Karpas-422 (cell line): Measurements from ENCODE around the gene GRIN2B. TPM values are rescaled to one million over a fixed set of nuclear protein-coding genes. Genes with fewer than 3 reads are reported as not detected.
A peak's percentile ranks its signal among the peaks of the same experiment; 100 is the strongest.

Source experiments
- DNase-seq: peaks from one replicate; pipeline ENCODE4 v3.0.0-alpha.2; 2015
- H2AFZ ChIP-seq: fragments of 200-600 bp; sonication (generic); 2 replicates; pipeline ENCODE4 v1.6.1; 2014; ENCODE audit warnings: antibody characterized with exemption, low read length, mixed read lengths
- H3K27ac ChIP-seq: fragments of 200-600 bp; sonication (generic); 2 replicates; pipeline ENCODE4 v1.5.1; 2014; ENCODE audit warnings: mild to moderate bottlenecking, low read length, moderate library complexity
- H3K27me3 ChIP-seq: fragments of 200-600 bp; sonication (generic); 2 replicates; pipeline ENCODE4 v1.6.1; 2014; ENCODE audit warnings: low read length, mixed read lengths
- H3K36me3 ChIP-seq: fragments of 200-600 bp; sonication (generic); 2 replicates; pipeline ENCODE4 v1.6.1; 2014; ENCODE audit warnings: low read length, mixed read lengths; ENCODE audit not compliant: insufficient read depth
- H3K4me1 ChIP-seq: fragments of 200-600 bp; sonication (generic); 2 replicates; pipeline ENCODE4 v1.6.1; 2014; ENCODE audit warnings: mild to moderate bottlenecking, low read length, mixed read lengths
- H3K4me2 ChIP-seq: fragments of 200-600 bp; sonication (generic); 2 replicates; pipeline ENCODE4 v1.6.1; 2014; ENCODE audit warnings: low read length, low read depth, mild to moderate bottlenecking; ENCODE audit not compliant: poor library complexity, severe bottlenecking
- H3K4me3 ChIP-seq: fragments of 200-600 bp; sonication (generic); 2 replicates; pipeline ENCODE4 v1.5.1; 2014; ENCODE audit warnings: mild to moderate bottlenecking, antibody characterized with exemption, low read length, mixed read lengths
- H3K79me2 ChIP-seq: fragments of 200-600 bp; sonication (generic); 2 replicates; pipeline ENCODE4 v1.6.1; 2014; ENCODE audit warnings: mild to moderate bottlenecking, low read length, mixed read lengths
- H3K9ac ChIP-seq: fragments of 200-600 bp; sonication (generic); 2 replicates; pipeline ENCODE4 v1.6.0; 2014; ENCODE audit warnings: low read length
- H3K9me2 ChIP-seq: fragments of 200-600 bp; sonication (generic), shearing (Covaris generic); replicated peaks from 2 replicates; pipeline ENCODE4 v1.6.0; 2014; ENCODE audit warnings: mild to moderate bottlenecking, low read length, moderate library complexity; ENCODE audit not compliant: insufficient read depth
- H3K9me3 ChIP-seq: fragments of 300-700, 200-600 bp; sonication (generic); 2 replicates; pipeline ENCODE4 v1.6.1; 2014; ENCODE audit warnings: low read length, mixed read lengths
- H4K20me1 ChIP-seq: fragments of 200-600 bp; sonication (generic); 2 replicates; pipeline ENCODE4 v1.6.1; 2014; ENCODE audit warnings: mild to moderate bottlenecking, antibody characterized with exemption, low read length, low read depth; ENCODE audit not compliant: insufficient read depth
- total RNA-seq: library from RNA; depleted of rRNA; stranded (reverse); fragments of >200 nt; shearing (Covaris generic); gene quantifications from 2 replicates; pipeline ENCODE4 v1.2.3, GENCODE V29; 2014; ENCODE audit warnings: low replicate concordance

Gene GRIN2B
- total RNA-seq, 1 experiment from 2014 or later, result 2.0 TPM

- no peaks in the 10 kb centered on the region for H3K9me2 ChIP-seq
- no peak overlapping the region for H3K4me2 ChIP-seq
- H3K36me3 ChIP-seq, result no peaks in the 10 kb centered on the region
- no peaks in the 10 kb centered on the region for H3K9me3 ChIP-seq
- H3K27ac ChIP-seq, result no peak overlapping the region
- no peaks in the 10 kb centered on the region for H3K27me3 ChIP-seq
- H3K4me1 ChIP-seq, result no peaks in the 10 kb centered on the region
- no peak for DNase-seq
- no peak overlapping the region for H2AFZ ChIP-seq
- H3K79me2 ChIP-seq, result no peaks in the 10 kb centered on the region
- H4K20me1 ChIP-seq, result no peaks in the 10 kb centered on the region
- no peak overlapping the region for H3K9ac ChIP-seq
- H3K4me3 ChIP-seq, result no peak overlapping the region
Observed at GRCh38 chr12:13970803-13971202, 10.6 kb downstream of the GRIN2B start.

GRCh38 chr12:13968281-13968680 is 13.1 kb downstream of the GRIN2B start:
- Histone ChIP-seq H3K9me2 (no peaks in the 10 kb centered on the region), H3K27me3 (no peaks in the 10 kb centered on the region), H3K79me2 (no peaks in the 10 kb centered on the region), H3K4me2 (no peak overlapping the region), H2AFZ (no peak overlapping the region), H3K27ac (no peak overlapping the region), H3K4me1 (no peaks in the 10 kb centered on the region), H3K9ac (no peak overlapping the region), H3K4me3 (no peak overlapping the region), H4K20me1 (no peaks in the 10 kb centered on the region), H3K36me3 (no peaks in the 10 kb centered on the region), H3K9me3 (no peaks in the 10 kb centered on the region)
- DNase-seq, result no peak

GRCh38 chr12:13964666-13965065 is 16.7 kb downstream of the GRIN2B start:
- no peaks in the 10 kb centered on the region for H3K36me3 ChIP-seq
- no peak overlapping the region for H3K4me2 ChIP-seq
- H3K9ac ChIP-seq, result no peak overlapping the region
- no peaks in the 10 kb centered on the region for H3K9me2 ChIP-seq
- H4K20me1 ChIP-seq, result no peaks in the 10 kb centered on the region
- no peak overlapping the region for H3K27ac ChIP-seq
- no peak for DNase-seq
- no peaks in the 10 kb centered on the region for H3K9me3 ChIP-seq
- peaks cover 3% of the 10 kb centered on the region; the same call in 1 of the 2 replicates for H3K4me1 ChIP-seq
- H3K79me2 ChIP-seq, result no peaks in the 10 kb centered on the region
- H3K27me3 ChIP-seq, result no peaks in the 10 kb centered on the region
- H2AFZ ChIP-seq, result no peak overlapping the region
- no peak overlapping the region for H3K4me3 ChIP-seq

- H3K9me3 ChIP-seq, result no peaks in the 10 kb centered on the region
- H4K20me1 ChIP-seq, result no peaks in the 10 kb centered on the region
- no peak overlapping the region for H3K27ac ChIP-seq
- H3K27me3 ChIP-seq, result no peaks in the 10 kb centered on the region
- no peak overlapping the region for H3K9ac ChIP-seq
- no peak overlapping the region for H2AFZ ChIP-seq
- no peaks in the 10 kb centered on the region for H3K36me3 ChIP-seq
- H3K79me2 ChIP-seq, result no peaks in the 10 kb centered on the region
- no peaks in the 10 kb centered on the region for H3K9me2 ChIP-seq
- peak; percentile 83 for DNase-seq
- H3K4me2 ChIP-seq, result no peak overlapping the region
- no peak overlapping the region for H3K4me3 ChIP-seq
- peaks cover 3% of the 10 kb centered on the region; the same call in 1 of the 2 replicates for H3K4me1 ChIP-seq
Observed at GRCh38 chr12:13962699-13963098, 18.7 kb downstream of the GRIN2B start.

GRCh38 chr12:13961971-13962370 is 19.4 kb downstream of the GRIN2B start:
- Histone ChIP-seq H3K36me3 (no peaks in the 10 kb centered on the region), H3K4me2 (no peak overlapping the region), H3K27me3 (no peaks in the 10 kb centered on the region), H3K9me3 (no peaks in the 10 kb centered on the region), H3K27ac (no peak overlapping the region), H3K4me3 (no peak overlapping the region), H3K9ac (no peak overlapping the region), H3K4me1 (peaks cover 3% of the 10 kb centered on the region; the same call in 1 of the 2 replicates), H4K20me1 (no peaks in the 10 kb centered on the region), H3K9me2 (no peaks in the 10 kb centered on the region), H2AFZ (no peak overlapping the region), H3K79me2 (no peaks in the 10 kb centered on the region)
- no peak for DNase-seq

- H3K27me3 ChIP-seq, result no peaks in the 10 kb centered on the region
- no peak overlapping the region for H2AFZ ChIP-seq
- H3K9me3 ChIP-seq, result no peaks in the 10 kb centered on the region
- H3K4me2 ChIP-seq, result no peak overlapping the region
- H4K20me1 ChIP-seq, result no peaks in the 10 kb centered on the region
- no peaks in the 10 kb centered on the region for H3K36me3 ChIP-seq
- DNase-seq, result no peak
- H3K4me3 ChIP-seq, result no peak overlapping the region
- no peak overlapping the region for H3K27ac ChIP-seq
- H3K9ac ChIP-seq, result no peak overlapping the region
- no peaks in the 10 kb centered on the region for H3K79me2 ChIP-seq
- H3K9me2 ChIP-seq, result no peaks in the 10 kb centered on the region
- peaks cover 3% of the 10 kb centered on the region; the same call in 1 of the 2 replicates for H3K4me1 ChIP-seq
Observed at GRCh38 chr12:13959131-13959723, 22.2 kb downstream of the GRIN2B start.

- Histone ChIP-seq H3K27me3 (no peaks in the 10 kb centered on the region), H3K4me3 (no peak overlapping the region), H3K9me3 (no peaks in the 10 kb centered on the region), H4K20me1 (no peaks in the 10 kb centered on the region), H3K4me2 (no peak overlapping the region), H3K9ac (no peak overlapping the region), H3K79me2 (no peaks in the 10 kb centered on the region), H3K9me2 (no peaks in the 10 kb centered on the region), H2AFZ (no peak overlapping the region), H3K27ac (no peak overlapping the region), H3K4me1 (peaks cover 2% of the 10 kb centered on the region; the same call in 1 of the 2 replicates), H3K36me3 (no peaks in the 10 kb centered on the region)
- DNase-seq, result no peak
Observed at GRCh38 chr12:13957576-13957975, 23.8 kb downstream of the GRIN2B start.

- no peaks in the 10 kb centered on the region for H3K9me3 ChIP-seq
- DNase-seq, result no peak
Observed at GRCh38 chr12:13956060-13956590, 25.3 kb downstream of the GRIN2B start.

More at GRCh38 chr12:13956060-13956590, 25.3 kb downstream of the GRIN2B start:
- Histone ChIP-seq H2AFZ (no peak overlapping the region), H3K4me1 (no peaks in the 10 kb centered on the region; the same call in 1 of the 2 replicates), H3K27ac (no peak overlapping the region), H4K20me1 (no peaks in the 10 kb centered on the region), H3K9ac (no peak overlapping the region), H3K4me3 (no peak overlapping the region), H3K9me2 (no peaks in the 10 kb centered on the region), H3K4me2 (no peak overlapping the region), H3K79me2 (no peaks in the 10 kb centered on the region), H3K36me3 (no peaks in the 10 kb centered on the region), H3K27me3 (no peaks in the 10 kb centered on the region)
